SK-N-MC (cell line): ENCODE data around the gene ZNF394.

Source experiments
- EZH2 ChIP-seq: fragments of 200-600 bp; sonication (generic); IDR thresholded peaks from one replicate; pipeline ENCODE4 v1.6.1; 2017; ENCODE audit warnings: antibody characterized with exemption
- POLR2AphosphoS5 ChIP-seq: IDR thresholded peaks from 2 replicates; pipeline ENCODE4 v1.6.1; 2012; ENCODE audit warnings: mild to moderate bottlenecking, low read depth, low read length, borderline replicate concordance

DNA sequence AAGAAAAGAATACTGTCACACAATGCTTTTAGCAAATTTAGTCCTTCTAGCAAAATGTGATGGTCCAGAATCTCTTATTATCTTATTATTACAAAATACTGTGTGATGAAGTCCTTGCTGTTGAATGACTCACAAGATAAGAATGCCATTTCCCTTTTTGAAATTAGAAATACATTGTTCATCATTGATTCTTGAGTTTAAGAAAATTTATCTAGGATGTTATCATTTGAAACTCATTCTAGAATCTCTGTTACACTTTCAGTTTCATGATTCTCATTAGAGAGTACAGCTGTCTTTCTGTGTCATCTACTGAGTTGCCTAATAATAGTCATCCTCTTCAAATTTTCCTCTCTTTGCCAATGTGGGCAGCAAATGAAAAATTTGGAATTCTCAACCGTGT lies 14.0 kb upstream of the ZNF394 start:
- TF ChIP-seq EZH2 (no peak), POLR2AphosphoS5 (no peak)
